ENCODE results near the gene OR8D2. TPM values are rescaled to one million over a fixed set of nuclear protein-coding genes. Genes with fewer than 3 reads are reported as not detected.
"Not testable (repeated sequence)": the region's sequence is repeated elsewhere in the genome, so short reads cannot be mapped to it uniquely, and the experiment has no call there.

The OR8D2 gene
- total and polyA plus RNA-seq, 9 donors, result not detected

DNA sequence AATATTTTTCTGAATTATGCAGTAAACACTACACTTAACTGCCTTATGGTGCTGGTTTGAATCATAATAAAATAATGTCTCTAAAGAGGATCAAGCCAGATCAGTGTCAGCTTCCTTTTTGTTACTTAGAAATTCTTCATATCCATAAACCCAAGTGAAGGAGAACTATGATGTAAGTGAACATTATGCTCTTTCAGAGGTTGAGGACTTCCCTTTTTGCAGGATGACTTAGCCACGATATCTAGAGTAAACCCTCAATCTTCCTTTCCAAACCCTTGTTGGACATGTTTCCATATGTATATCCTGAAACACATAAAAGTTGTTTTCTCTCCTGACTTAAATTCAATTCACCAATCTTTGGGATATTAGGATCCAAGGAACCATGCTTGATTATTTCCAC, 25.3 kb downstream of the OR8D2 start:
- no peaks in the 10 kb centered on the region for H3K27me3 ChIP-seq (ENCODE audit: control insufficient read depth, insufficient read depth, low read length)
- DNase-seq, result peak; percentile 5
- WGBS (ENCODE audit: insufficient coverage), result no CpG with 5 or more reads among the region's 1 CpG

DNA sequence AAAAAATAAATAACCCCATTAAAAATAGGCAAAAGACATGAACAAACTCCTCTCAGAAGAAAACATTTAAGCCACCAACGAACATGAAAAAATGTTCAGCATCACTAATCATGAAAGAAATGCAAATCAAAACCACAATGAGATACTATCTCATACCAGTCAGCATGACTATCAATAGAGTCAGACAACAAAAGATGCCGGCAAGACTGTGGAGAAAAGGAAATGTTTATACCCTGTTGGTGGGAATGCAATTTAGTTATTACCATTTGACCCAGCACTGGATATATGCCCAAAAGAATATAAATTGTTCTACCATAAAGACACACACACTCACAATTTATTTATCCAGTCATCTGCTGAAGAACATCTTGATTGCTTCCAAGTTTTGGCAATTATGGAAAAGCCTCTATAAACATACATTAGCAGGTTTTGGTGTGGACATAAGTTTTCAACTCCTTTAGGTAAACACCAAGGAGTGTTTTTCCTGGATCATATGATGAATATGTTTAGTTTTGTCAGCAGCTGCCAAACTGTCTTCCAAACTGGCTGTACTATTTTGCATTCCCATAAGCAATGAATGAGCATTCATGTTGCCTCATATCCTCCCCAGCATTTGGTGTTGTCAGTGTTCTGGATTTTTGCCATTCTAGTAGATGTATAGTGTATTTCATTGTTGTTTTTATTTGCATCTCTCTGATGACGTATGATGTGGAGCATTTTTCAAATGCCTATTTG, 34.2 kb downstream of the OR8D2 start:
- no peaks in the 10 kb centered on the region for H3K9me3 ChIP-seq (replicated peaks; ENCODE audit: control insufficient read depth, low read depth, low read length)
- no peak overlapping the region for H3K27ac ChIP-seq (ENCODE audit: low read length)
- H3K36me3 ChIP-seq (ENCODE audit: control insufficient read depth, insufficient read depth, low read length), result no peaks in the 10 kb centered on the region
- no CpG with 5 or more reads among the region's 3 CpGs for WGBS (ENCODE audit: insufficient coverage)
- H3K4me1 ChIP-seq (ENCODE audit: control insufficient read depth, insufficient read depth, low read length), result no peaks in the 10 kb centered on the region
- no peaks in the 10 kb centered on the region for H3K27me3 ChIP-seq (ENCODE audit: control insufficient read depth, insufficient read depth, low read length)
- H3K4me3 ChIP-seq (ENCODE audit: low read length), result no peak overlapping the region
- no peak for DNase-seq

More for the DNA sequence above, 25.3 kb downstream of the OR8D2 start:
- Histone ChIP-seq H3K9me3 (replicated peaks; ENCODE audit: control insufficient read depth, low read depth, low read length) (no peaks in the 10 kb centered on the region), H3K36me3 (ENCODE audit: control insufficient read depth, insufficient read depth, low read length) (no peaks in the 10 kb centered on the region), H3K4me3 (ENCODE audit: low read length) (no peak overlapping the region), H3K27ac (ENCODE audit: low read length) (no peak overlapping the region), H3K4me1 (ENCODE audit: control insufficient read depth, insufficient read depth, low read length) (no peaks in the 10 kb centered on the region)

DNA sequence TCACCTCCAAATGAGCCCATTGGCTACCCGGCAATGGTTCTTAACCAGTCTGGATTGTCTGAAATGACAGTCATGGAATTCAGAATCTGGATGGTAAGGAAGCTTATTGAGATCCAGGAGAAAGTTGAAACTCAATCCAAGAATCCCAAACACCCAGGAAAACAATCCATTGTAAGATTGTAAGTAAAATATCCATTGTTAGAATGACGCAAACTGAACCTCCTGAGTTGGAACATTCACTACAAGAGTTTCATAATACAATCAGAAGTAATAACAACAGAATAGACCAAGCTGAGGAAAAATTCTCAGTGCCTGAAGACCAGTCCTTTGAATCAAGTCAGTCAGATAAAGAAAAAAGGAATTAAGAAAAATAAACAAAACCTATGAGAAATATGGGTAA, 41.7 kb downstream of the OR8D2 start:
- no peak overlapping the region for H3K27ac ChIP-seq (ENCODE audit: low read length)
- WGBS (ENCODE audit: insufficient coverage), result no CpG with 5 or more reads among the region's 2 CpGs

DNA sequence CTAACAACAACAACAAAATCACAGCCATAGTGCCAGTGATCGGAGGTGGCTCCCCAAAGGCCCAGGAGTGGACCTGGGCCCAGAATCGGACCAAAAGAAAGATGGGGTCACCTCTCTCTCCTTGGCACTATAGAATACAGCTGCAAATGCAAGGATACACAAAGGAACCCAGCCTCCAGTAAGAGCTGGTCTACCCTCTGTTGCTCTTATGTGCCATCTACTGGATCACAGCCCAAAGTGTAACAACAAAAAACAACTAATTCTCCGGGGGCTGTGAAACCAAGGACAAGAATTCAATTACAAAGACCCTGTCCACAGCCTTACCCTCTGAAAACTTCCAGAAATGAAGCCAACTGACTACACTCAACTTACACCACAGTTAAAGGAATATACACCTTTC, 42.2 kb downstream of the OR8D2 start:
- Histone ChIP-seq H3K4me3 (ENCODE audit: low read length) (no peak overlapping the region), H3K27me3 (ENCODE audit: control insufficient read depth, insufficient read depth, low read length) (no peaks in the 10 kb centered on the region), H3K4me1 (ENCODE audit: control insufficient read depth, insufficient read depth, low read length) (no peaks in the 10 kb centered on the region), H3K27ac (ENCODE audit: low read length) (no peak overlapping the region), H3K9me3 (replicated peaks; ENCODE audit: control insufficient read depth, low read depth, low read length) (no peaks in the 10 kb centered on the region), H3K36me3 (ENCODE audit: control insufficient read depth, insufficient read depth, low read length) (no peaks in the 10 kb centered on the region)
- no peak for DNase-seq
- 73% methylated on average over 3 of the region's 3 CpGs for WGBS (ENCODE audit: insufficient coverage)

More for the DNA sequence above, 41.7 kb downstream of the OR8D2 start:
- DNase-seq, result no peak
- H3K9me3 ChIP-seq (replicated peaks; ENCODE audit: control insufficient read depth, low read depth, low read length), result no peaks in the 10 kb centered on the region
- no peaks in the 10 kb centered on the region for H3K4me1 ChIP-seq (ENCODE audit: control insufficient read depth, insufficient read depth, low read length)
- H3K27me3 ChIP-seq (ENCODE audit: control insufficient read depth, insufficient read depth, low read length), result no peaks in the 10 kb centered on the region
- H3K36me3 ChIP-seq (ENCODE audit: control insufficient read depth, insufficient read depth, low read length), result no peaks in the 10 kb centered on the region
- no peak overlapping the region for H3K4me3 ChIP-seq (ENCODE audit: low read length)

DNA sequence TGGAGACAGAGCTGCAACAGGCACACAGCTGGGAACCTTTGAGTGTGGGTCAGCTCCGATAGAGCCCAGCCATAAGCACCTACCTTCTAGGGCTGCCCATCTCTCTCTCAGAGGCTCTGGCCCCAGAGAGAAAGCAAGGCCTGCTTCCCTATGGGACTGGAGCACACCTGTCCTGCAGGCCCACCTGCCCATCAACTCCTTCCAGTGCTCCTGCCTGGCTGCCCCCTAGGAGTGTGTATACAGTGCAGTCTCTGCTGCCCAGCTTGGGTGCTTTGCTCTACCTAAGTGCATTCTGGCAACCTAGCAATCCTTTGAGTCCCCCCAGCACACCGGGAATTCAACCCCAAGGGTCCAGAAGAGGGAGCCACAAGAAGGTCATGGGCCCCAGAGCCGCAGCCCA, 42.8 kb downstream of the OR8D2 start:
- Histone ChIP-seq H3K4me1 (ENCODE audit: control insufficient read depth, insufficient read depth, low read length) (no peaks in the 10 kb centered on the region), H3K27ac (ENCODE audit: low read length) (no peak overlapping the region), H3K9me3 (replicated peaks; ENCODE audit: control insufficient read depth, low read depth, low read length) (no peaks in the 10 kb centered on the region), H3K4me3 (ENCODE audit: low read length) (no peak overlapping the region), H3K27me3 (ENCODE audit: control insufficient read depth, insufficient read depth, low read length) (no peaks in the 10 kb centered on the region), H3K36me3 (ENCODE audit: control insufficient read depth, insufficient read depth, low read length) (no peaks in the 10 kb centered on the region)
- WGBS (ENCODE audit: insufficient coverage), result 86% methylated on average over 1 of the region's 3 CpGs
- DNase-seq, result no peak

DNA sequence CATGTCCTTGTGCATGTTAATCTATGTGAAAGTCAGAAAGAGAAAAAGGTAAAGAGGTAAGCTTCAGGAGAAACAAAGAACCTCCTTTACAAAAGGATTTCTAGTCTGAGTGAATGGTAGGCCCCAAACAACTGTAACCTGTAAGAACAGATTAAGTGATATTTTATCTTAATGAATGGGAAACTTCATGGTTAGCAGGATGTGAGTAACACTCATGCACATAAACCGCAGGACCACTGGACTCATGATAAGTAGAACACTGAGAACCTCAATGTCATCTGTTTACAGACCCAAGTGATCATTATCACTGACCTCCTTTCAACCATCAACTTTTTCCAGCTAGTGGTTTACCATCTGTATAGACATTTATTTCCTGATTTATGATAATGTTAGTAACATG, 43.9 kb downstream of the OR8D2 start:
- no CpG with 5 or more reads among the region's 1 CpG for WGBS (ENCODE audit: insufficient coverage)
- Histone ChIP-seq H3K4me1 (ENCODE audit: control insufficient read depth, insufficient read depth, low read length) (no peaks in the 10 kb centered on the region), H3K27me3 (ENCODE audit: control insufficient read depth, insufficient read depth, low read length) (no peaks in the 10 kb centered on the region), H3K27ac (ENCODE audit: low read length) (no peak overlapping the region), H3K9me3 (replicated peaks; ENCODE audit: control insufficient read depth, low read depth, low read length) (no peaks in the 10 kb centered on the region), H3K4me3 (ENCODE audit: low read length) (no peak overlapping the region), H3K36me3 (ENCODE audit: control insufficient read depth, insufficient read depth, low read length) (no peaks in the 10 kb centered on the region)
- DNase-seq, result no peak

DNA sequence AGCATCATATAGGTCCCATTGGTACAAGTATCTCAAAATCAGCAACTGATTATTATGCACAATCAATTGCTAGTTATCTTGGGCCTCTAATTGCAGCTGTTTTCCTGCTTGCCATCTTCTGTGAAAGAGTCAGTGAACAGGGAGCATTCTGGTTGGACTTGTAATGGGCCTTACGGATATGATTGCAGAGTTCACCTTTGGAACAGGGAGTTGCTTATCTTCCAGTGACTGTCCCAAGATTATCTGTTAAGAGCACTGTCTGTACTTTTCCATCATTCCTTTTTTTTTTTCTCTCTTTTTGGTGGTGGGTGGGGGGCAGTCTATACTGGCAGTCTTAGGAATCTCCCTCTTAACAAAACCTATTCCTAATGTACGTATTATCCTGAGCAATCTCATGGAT, 46.0 kb downstream of the OR8D2 start:
- no peak overlapping the region for H3K27ac ChIP-seq (ENCODE audit: low read length)
- H3K9me3 ChIP-seq (replicated peaks; ENCODE audit: control insufficient read depth, low read depth, low read length), result no peaks in the 10 kb centered on the region
- WGBS (ENCODE audit: insufficient coverage), result 100% methylated on average over 1 of the region's 2 CpGs
- no peak overlapping the region for H3K4me3 ChIP-seq (ENCODE audit: low read length)
- no peak for DNase-seq
- no peaks in the 10 kb centered on the region for H3K27me3 ChIP-seq (ENCODE audit: control insufficient read depth, insufficient read depth, low read length)
- no peaks in the 10 kb centered on the region for H3K36me3 ChIP-seq (ENCODE audit: control insufficient read depth, insufficient read depth, low read length)
- no peaks in the 10 kb centered on the region for H3K4me1 ChIP-seq (ENCODE audit: control insufficient read depth, insufficient read depth, low read length)

DNA sequence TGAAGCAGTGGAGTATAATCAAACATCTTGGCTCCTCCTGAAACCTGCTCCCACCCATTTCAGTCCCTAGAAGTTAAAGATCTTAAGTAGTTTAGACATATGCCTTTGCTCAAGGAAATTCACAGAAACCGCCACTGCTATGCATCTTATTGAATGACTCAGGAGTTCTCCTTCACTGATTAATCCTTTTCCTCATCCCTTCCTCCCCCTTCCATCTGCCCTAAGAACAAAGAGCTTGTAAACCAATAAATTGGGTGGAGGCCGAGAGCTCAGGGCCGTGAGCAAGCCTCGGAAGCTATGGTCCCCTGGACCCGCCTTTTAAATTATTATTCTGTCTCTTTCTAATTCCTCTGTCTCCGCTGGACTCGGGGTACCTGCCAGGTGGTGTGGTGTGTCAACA, 49.1 kb downstream of the OR8D2 start:
- not testable (repeated sequence) for H3K27ac ChIP-seq (ENCODE audit: low read length); H3K36me3 ChIP-seq (ENCODE audit: control insufficient read depth, insufficient read depth, low read length); H3K9me3 ChIP-seq (replicated peaks; ENCODE audit: control insufficient read depth, low read depth, low read length); DNase-seq; H3K4me3 ChIP-seq (ENCODE audit: low read length); H3K4me1 ChIP-seq (ENCODE audit: control insufficient read depth, insufficient read depth, low read length); H3K27me3 ChIP-seq (ENCODE audit: control insufficient read depth, insufficient read depth, low read length)
- WGBS (ENCODE audit: insufficient coverage), result 20% methylated on average over 1 of the region's 7 CpGs

Other genes with a start within 250 kb of the OR8D2 start
- gene VWA5A, start 204.7 kb downstream of the OR8D2 start, total RNA-seq, result 101 TPM
- gene VWA5A, start 204.7 kb downstream of the OR8D2 start, polyA plus RNA-seq (ENCODE audit: insufficient read depth in 1 of 8, insufficient read length in 8 of 8, low replicate concordance in 1 of 8), result 100 to 1,000 TPM in 5 of 8 donors, 10 to 100 TPM in 3; 73.8 to 139 (median 106) TPM
- under 0.01 TPM for gene OR10D3, start 136.9 kb downstream of the OR8D2 start, total RNA-seq
- under 1 TPM in 1 of 8 donors, not detected in 7; 0.05 TPM for gene OR10D3, start 136.9 kb downstream of the OR8D2 start, polyA plus RNA-seq (ENCODE audit: insufficient read depth in 1 of 8, insufficient read length in 8 of 8, low replicate concordance in 1 of 8)
- gene OR8G1, start 79.1 kb downstream of the OR8D2 start, total RNA-seq, result 0.09 TPM
- gene OR8G1, start 79.1 kb downstream of the OR8D2 start, polyA plus RNA-seq (ENCODE audit: insufficient read depth in 1 of 8, insufficient read length in 8 of 8, low replicate concordance in 1 of 8), result under 1 TPM in 2 of 8 donors, not detected in 6; 0.07 to 0.15 TPM
- gene OR8G5, start 63.8 kb downstream of the OR8D2 start, total RNA-seq, result not detected
- gene OR8G5, start 63.8 kb downstream of the OR8D2 start, polyA plus RNA-seq (ENCODE audit: insufficient read depth in 1 of 8, insufficient read length in 8 of 8, low replicate concordance in 1 of 8), result under 1 TPM in 4 of 8 donors, not detected in 4; 0.11 to 0.34 (median 0.21) TPM
- gene OR8D1, start 6.2 kb downstream of the OR8D2 start, total RNA-seq, result not detected
- under 1 TPM in 4 of 8 donors, not detected in 4; 0.01 to 0.05 (median 0.03) TPM for gene OR8D1, start 6.2 kb downstream of the OR8D2 start, polyA plus RNA-seq (ENCODE audit: insufficient read depth in 1 of 8, insufficient read length in 8 of 8, low replicate concordance in 1 of 8)
- gene OR8B2, start 64.3 kb upstream of the OR8D2 start, total RNA-seq, result not detected
- gene OR8B2, start 64.3 kb upstream of the OR8D2 start, polyA plus RNA-seq (ENCODE audit: insufficient read depth in 1 of 8, insufficient read length in 8 of 8, low replicate concordance in 1 of 8), result under 1 TPM in 1 of 8 donors, not detected in 7; 0.18 TPM
- not detected for gene OR8B3, start 78.8 kb upstream of the OR8D2 start, total RNA-seq
- not detected for gene OR8B3, start 78.8 kb upstream of the OR8D2 start, polyA plus RNA-seq (ENCODE audit: insufficient read depth in 1 of 8, insufficient read length in 8 of 8, low replicate concordance in 1 of 8)
- gene OR8B4, start 104.7 kb upstream of the OR8D2 start, total RNA-seq, result not detected
- not detected for gene OR8B4, start 104.7 kb upstream of the OR8D2 start, polyA plus RNA-seq (ENCODE audit: insufficient read depth in 1 of 8, insufficient read length in 8 of 8, low replicate concordance in 1 of 8)
- not detected for gene OR8B8, start 125.5 kb upstream of the OR8D2 start, total RNA-seq
- gene OR8B8, start 125.5 kb upstream of the OR8D2 start, polyA plus RNA-seq (ENCODE audit: insufficient read depth in 1 of 8, insufficient read length in 8 of 8, low replicate concordance in 1 of 8), result under 1 TPM in 1 of 8 donors, not detected in 7; 0.04 TPM
- not detected for gene OR8B12, start 223.5 kb upstream of the OR8D2 start, total RNA-seq
- gene OR8B12, start 223.5 kb upstream of the OR8D2 start, polyA plus RNA-seq (ENCODE audit: insufficient read depth in 1 of 8, insufficient read length in 8 of 8, low replicate concordance in 1 of 8), result under 1 TPM in 1 of 8 donors, not detected in 7; 0.09 TPM
- 0.22 TPM for gene OR8A1, start 249.8 kb upstream of the OR8D2 start, total RNA-seq
- gene OR8A1, start 249.8 kb upstream of the OR8D2 start, polyA plus RNA-seq (ENCODE audit: insufficient read depth in 1 of 8, insufficient read length in 8 of 8, low replicate concordance in 1 of 8), result under 1 TPM; 0.09 to 0.71 (median 0.26) TPM

Measured in muscle of leg (tissue), 11 donors.